Fibroblast of villous mesenchyme (primary cell): ENCODE measurements around the gene C2orf80. TPM values are rescaled to one million over a fixed set of nuclear protein-coding genes. Genes with fewer than 3 reads are reported as not detected.
"Not testable (repeated sequence)": the region's sequence is repeated elsewhere in the genome, so short reads cannot be mapped to it uniquely, and the experiment has no call there.

Experiments used
- DNase-seq: peaks from one replicate; pipeline ENCODE4 v3.0.0-alpha.2; 2010; ENCODE audit warnings: low read depth
- H3K4me3 ChIP-seq: 2 replicates; pipeline ENCODE4 v1.5.1; 2011; ENCODE audit warnings: low read depth, mild to moderate bottlenecking, low read length
- total RNA-seq: library from RNA; depleted of rRNA; stranded (reverse); fragments of >200 nt; gene quantifications from 2 replicates; pipeline ENCODE4 v1.2.3, GENCODE V29; 2012
- TF ChIP-seq, protein P1 (sequence below): IDR thresholded peaks from 2 replicates; pipeline ENCODE4 v1.5.1; 2012; ENCODE audit warnings: low read depth, mild to moderate bottlenecking, low read length; ENCODE audit not compliant: insufficient read depth

Gene C2orf80
- total RNA-seq, result not detected in 2 replicates

DNA sequence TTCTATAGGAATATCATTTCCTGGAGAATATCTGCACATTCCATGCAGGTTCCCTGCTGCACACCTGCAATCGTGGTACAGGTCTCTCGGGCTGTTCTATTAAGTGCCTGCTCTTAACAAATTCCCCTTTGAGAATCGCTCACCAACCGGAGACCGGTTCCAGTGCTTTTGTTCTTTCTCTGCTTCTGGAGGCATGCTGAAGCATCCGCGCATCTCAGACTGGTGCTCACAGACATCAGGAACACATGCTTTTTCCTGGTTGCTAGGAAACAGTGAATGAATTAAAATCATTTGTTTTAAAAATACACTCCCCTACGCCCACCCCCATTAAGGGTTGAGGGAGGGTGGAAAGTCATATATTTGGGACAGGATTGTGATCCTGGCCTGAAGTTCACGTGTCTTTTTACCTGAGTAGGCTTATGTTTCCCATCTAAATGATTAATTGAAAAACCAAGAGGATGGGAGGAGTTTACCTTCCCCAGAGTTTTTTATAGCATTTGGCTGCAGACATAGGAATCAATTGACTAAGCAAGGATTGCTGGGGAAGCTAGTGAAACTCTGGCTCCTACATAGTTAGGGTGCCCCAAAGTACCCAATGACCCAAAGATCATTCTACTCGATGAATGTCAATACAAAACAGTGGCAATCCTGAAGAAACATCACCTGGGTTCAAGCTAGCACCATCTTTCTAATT, at the start of gene C2orf80:
Gene C2orf80 (minus strand): TSS at position 221 of the 694 bp plus-strand sequence. CDS start 3,044 bp downstream, outside the sequence.
- no peak within 1 kb of the TSS for H3K4me3 ChIP-seq
- DNase-seq, result no peak
- TF ChIP-seq, protein P1, sequence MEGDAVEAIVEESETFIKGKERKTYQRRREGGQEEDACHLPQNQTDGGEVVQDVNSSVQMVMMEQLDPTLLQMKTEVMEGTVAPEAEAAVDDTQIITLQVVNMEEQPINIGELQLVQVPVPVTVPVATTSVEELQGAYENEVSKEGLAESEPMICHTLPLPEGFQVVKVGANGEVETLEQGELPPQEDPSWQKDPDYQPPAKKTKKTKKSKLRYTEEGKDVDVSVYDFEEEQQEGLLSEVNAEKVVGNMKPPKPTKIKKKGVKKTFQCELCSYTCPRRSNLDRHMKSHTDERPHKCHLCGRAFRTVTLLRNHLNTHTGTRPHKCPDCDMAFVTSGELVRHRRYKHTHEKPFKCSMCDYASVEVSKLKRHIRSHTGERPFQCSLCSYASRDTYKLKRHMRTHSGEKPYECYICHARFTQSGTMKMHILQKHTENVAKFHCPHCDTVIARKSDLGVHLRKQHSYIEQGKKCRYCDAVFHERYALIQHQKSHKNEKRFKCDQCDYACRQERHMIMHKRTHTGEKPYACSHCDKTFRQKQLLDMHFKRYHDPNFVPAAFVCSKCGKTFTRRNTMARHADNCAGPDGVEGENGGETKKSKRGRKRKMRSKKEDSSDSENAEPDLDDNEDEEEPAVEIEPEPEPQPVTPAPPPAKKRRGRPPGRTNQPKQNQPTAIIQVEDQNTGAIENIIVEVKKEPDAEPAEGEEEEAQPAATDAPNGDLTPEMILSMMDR, result no peak

DNA sequence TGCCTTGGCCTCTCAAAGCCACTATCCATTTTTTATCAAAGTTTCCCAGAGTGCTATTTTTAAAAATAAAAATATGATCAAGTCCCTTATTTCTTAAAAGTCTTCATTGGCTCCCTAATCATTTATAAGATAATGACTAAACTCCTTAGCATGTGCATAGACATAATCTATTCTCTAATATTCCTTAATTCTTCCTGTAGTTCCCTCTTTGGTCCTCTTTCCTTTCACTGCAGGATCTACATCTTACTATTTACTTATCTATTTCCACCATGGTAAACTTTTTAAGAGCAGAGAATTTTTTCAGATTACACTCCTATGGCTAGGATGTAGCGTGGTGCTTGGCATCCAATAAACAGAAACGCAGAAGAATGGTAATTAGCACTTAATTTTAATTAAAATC, 46.0 kb upstream of the C2orf80 start:
- TF ChIP-seq, protein P1, result no peak
- no peak for DNase-seq
- H3K4me3 ChIP-seq, result no peak overlapping the region

DNA sequence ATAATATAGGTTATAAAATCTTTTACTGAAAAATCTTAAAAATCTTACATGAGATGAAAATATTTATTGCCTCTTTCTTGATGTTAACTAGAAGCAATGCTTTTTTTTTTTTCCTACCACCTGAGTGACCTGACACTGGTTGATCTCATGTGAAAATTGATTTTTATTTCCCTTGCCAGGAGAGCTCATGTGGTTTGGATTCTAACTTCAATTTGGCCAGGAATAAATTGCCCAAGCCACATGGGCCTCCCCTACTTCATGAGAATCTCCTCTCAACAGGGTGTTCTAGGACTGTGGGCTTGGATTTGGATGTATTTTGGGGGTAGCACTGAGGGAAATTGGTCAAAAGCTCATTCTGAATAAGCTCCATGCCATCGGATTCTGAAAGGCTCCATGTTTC, 45.0 kb upstream of the C2orf80 start:
- DNase-seq, result no peak
- H3K4me3 ChIP-seq, result no peak overlapping the region
- TF ChIP-seq, protein P1, result no peak

DNA sequence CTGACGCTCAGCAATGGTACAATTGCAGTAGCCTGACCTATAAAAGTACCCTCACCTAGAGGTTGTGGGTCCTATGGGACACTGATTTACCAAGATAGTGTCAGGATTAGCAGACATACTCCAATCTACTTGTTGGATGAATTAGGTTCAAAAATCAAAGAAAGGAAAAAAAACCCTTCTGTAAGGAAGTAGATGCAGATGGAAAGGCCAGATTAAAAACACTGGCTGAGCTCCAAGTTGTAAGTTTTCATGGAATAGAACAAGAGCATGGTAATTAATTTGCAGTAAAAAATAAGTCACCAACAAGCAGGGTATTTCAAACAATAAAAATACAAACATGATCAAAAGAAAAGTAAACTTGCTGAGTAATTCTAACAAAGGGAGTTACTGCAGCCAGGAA, 38.6 kb upstream of the C2orf80 start:
- no peak overlapping the region for H3K4me3 ChIP-seq
- TF ChIP-seq, protein P1, result no peak
- DNase-seq, result no peak

DNA sequence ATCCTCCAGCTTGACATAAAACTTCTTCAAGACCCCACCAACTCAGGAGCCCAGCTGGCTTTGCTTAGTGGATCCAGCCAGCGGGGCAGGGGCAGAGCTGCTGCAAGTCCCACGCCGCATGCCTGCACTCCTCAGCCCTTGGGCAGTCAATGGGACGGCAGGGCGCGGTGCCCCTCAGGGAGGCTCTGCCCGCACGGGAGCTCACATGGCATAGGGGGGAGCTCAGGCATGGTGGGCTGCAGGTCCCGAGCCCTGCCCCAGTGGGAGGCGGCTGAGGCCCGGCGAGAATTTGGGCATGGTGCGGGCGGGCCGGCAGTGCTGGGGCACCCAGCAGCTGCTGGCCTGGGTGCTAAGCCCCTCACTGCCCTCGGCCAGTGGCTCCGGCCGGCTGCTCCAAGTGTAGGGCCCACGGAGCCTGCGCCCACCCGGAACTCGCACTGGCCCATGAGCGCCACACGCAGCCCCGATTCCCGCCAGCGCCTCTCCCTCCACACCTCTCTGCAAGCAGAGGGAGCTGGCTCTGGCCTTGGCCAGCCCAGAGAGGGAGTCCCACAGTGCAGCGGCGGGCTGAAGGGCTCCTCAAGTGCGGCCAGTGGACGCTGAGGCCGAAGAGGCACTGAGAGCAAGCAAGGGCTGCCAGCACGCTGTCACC, 37.9 kb upstream of the C2orf80 start:
- H3K4me3 ChIP-seq, result no peak overlapping the region
- DNase-seq, result no peak
- TF ChIP-seq, protein P1, result no peak

DNA sequence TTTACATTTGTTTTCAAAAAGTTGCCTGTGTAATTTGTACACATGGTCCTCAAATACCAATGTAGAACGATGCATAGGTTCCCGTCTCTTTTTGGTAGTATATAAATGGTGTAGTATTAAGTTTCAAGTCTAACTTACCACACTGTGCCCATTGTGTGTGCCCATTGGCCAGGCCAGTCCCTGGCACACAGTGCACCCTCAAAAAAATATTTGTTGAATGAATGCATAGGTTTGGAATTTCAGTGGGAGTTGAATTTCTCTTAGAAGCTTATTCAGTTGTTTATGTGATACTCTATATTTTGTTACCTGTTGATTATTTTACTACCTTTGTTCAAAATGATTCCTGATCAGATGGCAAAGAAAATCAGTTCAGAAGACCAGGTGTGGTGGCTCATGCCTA, 35.0 kb upstream of the C2orf80 start:
- no peak for DNase-seq
- TF ChIP-seq, protein P1, result no peak
- H3K4me3 ChIP-seq, result no peak overlapping the region

DNA sequence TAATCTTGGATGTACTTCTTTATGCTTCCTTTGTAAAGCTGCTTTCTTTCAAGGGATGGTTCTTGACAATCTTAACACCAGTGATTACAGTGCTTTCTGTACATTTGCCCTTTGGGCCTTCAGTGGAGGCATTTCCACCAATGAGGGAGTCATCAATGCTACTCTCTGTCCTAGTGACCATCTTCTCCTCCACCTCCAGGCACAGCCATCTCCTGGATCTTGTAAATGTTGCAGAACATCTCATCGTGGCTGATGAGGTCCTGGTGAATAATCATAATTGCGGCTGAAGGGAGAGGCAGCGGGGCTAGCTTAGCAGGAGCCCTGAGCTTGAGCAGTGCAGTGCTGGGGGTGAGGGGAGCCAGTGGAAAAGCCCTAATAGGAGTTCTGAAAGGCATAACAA, 32.5 kb upstream of the C2orf80 start:
- H3K4me3 ChIP-seq, result no peak overlapping the region
- TF ChIP-seq, protein P1, result no peak
- no peak for DNase-seq

DNA sequence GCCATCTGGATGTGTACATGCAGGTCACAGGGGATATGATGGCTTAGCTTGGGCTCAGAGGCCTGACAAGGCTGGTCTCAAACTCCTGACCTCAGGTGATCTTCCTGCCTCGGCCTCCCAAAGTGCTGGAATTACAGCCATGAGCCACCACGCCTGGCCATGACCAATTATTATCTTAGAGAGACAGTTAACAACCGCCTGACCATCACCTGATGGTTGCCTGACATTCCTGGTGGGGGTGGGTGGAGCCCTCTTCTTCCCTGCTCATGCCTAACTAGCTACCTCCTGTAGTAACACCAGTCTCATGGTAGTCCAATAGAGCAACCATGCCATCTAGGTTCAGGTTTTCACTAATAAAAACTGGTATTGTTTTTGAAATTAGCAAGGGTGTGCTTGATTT, 32.0 kb upstream of the C2orf80 start:
- not testable (repeated sequence) for H3K4me3 ChIP-seq, DNase-seq
